Stimulated activated naive B cell treated with anti-CD40 and anti-IgM and Interleukin-4, amounts not matched to agents 10 μg/mL and 1 μg/mL and 100 μg/mL, for 72 hours (primary cell): ENCODE results near the gene TEX2.

Experiments
- ATAC-seq, 2 donors: fragments of 150-1000 bp; cut with Tn5 transposase; replicated peaks; 2 replicates each; pipeline ENCODE4 v1.10.0; 2021; ENCODE audit warnings: moderate library complexity in 1 of 2
- DNase-seq: peaks from one replicate; pipeline ENCODE4 v3.0.0; 2021
- H3K27ac Mint-ChIP-seq: one replicate; pipeline ENCODE4 v1.8.0; 2022; ENCODE audit warnings: mild to moderate bottlenecking, mixed read lengths
- H3K27me3 Mint-ChIP-seq, 2 donors: one replicate each; pipeline ENCODE4 v1.8.0; 2022; ENCODE audit warnings: mixed read lengths in 2 of 2
- H3K36me3 Mint-ChIP-seq, 2 donors: one replicate each; pipeline ENCODE4 v1.8.0; 2022; ENCODE audit warnings: mixed read lengths in 2 of 2, mild to moderate bottlenecking in 1 of 2
- H3K4me1 Mint-ChIP-seq, 2 donors: one replicate each; pipeline ENCODE4 v1.8.0; 2022; ENCODE audit warnings: mixed read lengths in 2 of 2, mild to moderate bottlenecking in 1 of 2
- H3K4me3 Mint-ChIP-seq, 2 donors: one replicate each; pipeline ENCODE4 v1.8.0; 2022; ENCODE audit warnings: mild to moderate bottlenecking in 2 of 2, mixed read lengths in 2 of 2, moderate library complexity in 1 of 2
- H3K9me3 Mint-ChIP-seq, 2 donors: one replicate each; pipeline ENCODE4 v1.8.0; 2022; ENCODE audit warnings: mixed read lengths in 2 of 2, mild to moderate bottlenecking in 1 of 2

Gene TEX2

GRCh38 chr17:64277831-64278562 is 14.9 kb upstream of the TEX2 start:
- no peak for ATAC-seq
- Mint-ChIP-seq H3K4me3 (no peak overlapping the region), H3K27ac (no peak overlapping the region), H3K36me3 (no peaks in the 10 kb centered on the region), H3K27me3 (no peaks in the 10 kb centered on the region), H3K4me1 (peaks cover 5 to 15% of the 10 kb centered on the region in 2 donors), H3K9me3 (no peaks in the 10 kb centered on the region)
- DNase-seq = no peak

GRCh38 chr17:64276961-64277505 is 14.0 kb upstream of the TEX2 start:
- H3K4me3 Mint-ChIP-seq = no peak overlapping the region
- no peak for DNase-seq
- no peak for ATAC-seq
- no peaks in the 10 kb centered on the region for H3K27me3 Mint-ChIP-seq
- no peaks in the 10 kb centered on the region for H3K36me3 Mint-ChIP-seq
- H3K9me3 Mint-ChIP-seq = no peaks in the 10 kb centered on the region
- no peak overlapping the region for H3K27ac Mint-ChIP-seq
- H3K4me1 Mint-ChIP-seq = peaks cover 5 to 15% of the 10 kb centered on the region in 2 donors

GRCh38 chr17:64275016-64275415 is 12.0 kb upstream of the TEX2 start:
- no peak for DNase-seq
- no peak for ATAC-seq
- Mint-ChIP-seq H3K4me1 (peaks cover 5 to 25% of the 10 kb centered on the region in 2 donors), H3K27ac (no peak overlapping the region), H3K27me3 (no peaks in the 10 kb centered on the region), H3K36me3 (no peaks in the 10 kb centered on the region), H3K9me3 (peaks cover 0 to 2% of the 10 kb centered on the region in 2 donors), H3K4me3 (no peak overlapping the region)

GRCh38 chr17:64273006-64273405 is 9.9 kb upstream of the TEX2 start:
- Mint-ChIP-seq H3K36me3 (no peaks in the 10 kb centered on the region), H3K27ac (no peak overlapping the region), H3K9me3 (peaks cover 0 to 2% of the 10 kb centered on the region in 2 donors), H3K27me3 (peaks cover 4 to 6% of the 10 kb centered on the region in 2 donors), H3K4me1 (peaks cover 2 to 25% of the 10 kb centered on the region in 2 donors), H3K4me3 (no peak overlapping the region)
- DNase-seq (no peak), ATAC-seq (peak in 1 of 2 donors; percentile 25)

- ATAC-seq = peak in 1 of 2 donors; percentile 36
- H3K36me3 Mint-ChIP-seq = no peaks in the 10 kb centered on the region
- DNase-seq = no peak
- peaks cover 0 to 4% of the 10 kb centered on the region in 2 donors for H3K9me3 Mint-ChIP-seq
- H3K4me3 Mint-ChIP-seq = no peak overlapping the region
- peak overlapping the region; percentile 14 for H3K27ac Mint-ChIP-seq
- H3K27me3 Mint-ChIP-seq = peaks cover 14 to 20% of the 10 kb centered on the region in 2 donors
- peaks cover 2 to 15% of the 10 kb centered on the region in 2 donors for H3K4me1 Mint-ChIP-seq
Measured at GRCh38 chr17:64270885-64271284, 7.8 kb upstream of the TEX2 start.

- Mint-ChIP-seq H3K36me3 (no peaks in the 10 kb centered on the region), H3K4me3 (no peak overlapping the region), H3K4me1 (peaks cover 2 to 15% of the 10 kb centered on the region in 2 donors), H3K27ac (no peak overlapping the region), H3K9me3 (peaks cover 0 to 4% of the 10 kb centered on the region in 2 donors), H3K27me3 (peaks cover 14 to 20% of the 10 kb centered on the region in 2 donors)
- ATAC-seq = no peak
- DNase-seq = no peak
Measured at GRCh38 chr17:64269687-64270649, 6.9 kb upstream of the TEX2 start.

- DNase-seq (no peak), ATAC-seq (no peak)
- Mint-ChIP-seq H3K4me3 (peak overlapping the region in 1 of 2 donors; percentile 50), H3K27me3 (peaks cover 14 to 20% of the 10 kb centered on the region in 2 donors), H3K4me1 (peaks cover 29 to 39% of the 10 kb centered on the region in 2 donors), H3K27ac (no peak overlapping the region), H3K36me3 (peaks cover 3 to 5% of the 10 kb centered on the region in 2 donors), H3K9me3 (peaks cover 0 to 2% of the 10 kb centered on the region in 2 donors)
Measured at GRCh38 chr17:64264891-64265290, 1.8 kb upstream of the TEX2 start.

GRCh38 chr17:64262198-64262999 is 661 bp downstream of the TEX2 start:
- ATAC-seq (peak; percentile 52 to 53), DNase-seq (peak; percentile 33)
- H3K27me3 Mint-ChIP-seq = peaks cover 4 to 8% of the 10 kb centered on the region in 2 donors
- peaks cover 0 to 2% of the 10 kb centered on the region in 2 donors for H3K9me3 Mint-ChIP-seq
- H3K27ac Mint-ChIP-seq = peak overlapping the region; percentile 86
- H3K4me1 Mint-ChIP-seq = peaks cover 26 to 39% of the 10 kb centered on the region in 2 donors
- H3K36me3 Mint-ChIP-seq = peaks cover 3 to 9% of the 10 kb centered on the region in 2 donors
- peak overlapping the region; percentile 89 to 99 for H3K4me3 Mint-ChIP-seq

GRCh38 chr17:64261417-64262145 is 1.5 kb downstream of the TEX2 start:
- H3K4me3 Mint-ChIP-seq = peak overlapping the region; percentile 89 to 99
- no peaks in the 10 kb centered on the region for H3K9me3 Mint-ChIP-seq
- H3K36me3 Mint-ChIP-seq = peaks cover 6 to 9% of the 10 kb centered on the region in 2 donors
- DNase-seq (no peak), ATAC-seq (no peak)
- no peaks in the 10 kb centered on the region for H3K27me3 Mint-ChIP-seq
- peak overlapping the region; percentile 86 for H3K27ac Mint-ChIP-seq
- H3K4me1 Mint-ChIP-seq = peaks cover 26 to 39% of the 10 kb centered on the region in 2 donors

- Mint-ChIP-seq H3K36me3 (peaks cover 6 to 9% of the 10 kb centered on the region in 2 donors), H3K27ac (no peak overlapping the region), H3K9me3 (no peaks in the 10 kb centered on the region), H3K4me1 (peaks cover 29 to 39% of the 10 kb centered on the region in 2 donors), H3K4me3 (peak overlapping the region in 1 of 2 donors; percentile 32), H3K27me3 (no peaks in the 10 kb centered on the region)
- ATAC-seq (no peak), DNase-seq (no peak)
Measured at GRCh38 chr17:64260886-64261285, 2.2 kb downstream of the TEX2 start.

GRCh38 chr17:64259922-64260321 is 3.1 kb downstream of the TEX2 start:
- Mint-ChIP-seq H3K4me1 (peaks cover 29 to 39% of the 10 kb centered on the region in 2 donors), H3K4me3 (no peak overlapping the region), H3K27ac (no peak overlapping the region), H3K36me3 (peaks cover 6 to 11% of the 10 kb centered on the region in 2 donors), H3K27me3 (no peaks in the 10 kb centered on the region), H3K9me3 (no peaks in the 10 kb centered on the region)
- DNase-seq = no peak
- ATAC-seq = no peak

- H3K9me3 Mint-ChIP-seq = no peaks in the 10 kb centered on the region
- no peak for DNase-seq
- no peak for ATAC-seq
- H3K4me1 Mint-ChIP-seq = peaks cover 29 to 39% of the 10 kb centered on the region in 2 donors
- no peak overlapping the region for H3K27ac Mint-ChIP-seq
- no peaks in the 10 kb centered on the region for H3K27me3 Mint-ChIP-seq
- peaks cover 6 to 12% of the 10 kb centered on the region in 2 donors for H3K36me3 Mint-ChIP-seq
- H3K4me3 Mint-ChIP-seq = no peak overlapping the region
Measured at GRCh38 chr17:64259426-64259825, 3.6 kb downstream of the TEX2 start.
